HG03571 (cell line): ENCODE data around the gene LMLN.
"Not testable (repeated sequence)": the region's sequence is repeated elsewhere in the genome, so short reads cannot be mapped to it uniquely, and the experiment has no call there.

Experiments used
- ATAC-seq: cut with Tn5 transposase; IDR thresholded peaks from one replicate; pipeline ENCODE4 v1.9.1; 2021; ENCODE audit not compliant: unreplicated experiment

The LMLN gene, protein sequence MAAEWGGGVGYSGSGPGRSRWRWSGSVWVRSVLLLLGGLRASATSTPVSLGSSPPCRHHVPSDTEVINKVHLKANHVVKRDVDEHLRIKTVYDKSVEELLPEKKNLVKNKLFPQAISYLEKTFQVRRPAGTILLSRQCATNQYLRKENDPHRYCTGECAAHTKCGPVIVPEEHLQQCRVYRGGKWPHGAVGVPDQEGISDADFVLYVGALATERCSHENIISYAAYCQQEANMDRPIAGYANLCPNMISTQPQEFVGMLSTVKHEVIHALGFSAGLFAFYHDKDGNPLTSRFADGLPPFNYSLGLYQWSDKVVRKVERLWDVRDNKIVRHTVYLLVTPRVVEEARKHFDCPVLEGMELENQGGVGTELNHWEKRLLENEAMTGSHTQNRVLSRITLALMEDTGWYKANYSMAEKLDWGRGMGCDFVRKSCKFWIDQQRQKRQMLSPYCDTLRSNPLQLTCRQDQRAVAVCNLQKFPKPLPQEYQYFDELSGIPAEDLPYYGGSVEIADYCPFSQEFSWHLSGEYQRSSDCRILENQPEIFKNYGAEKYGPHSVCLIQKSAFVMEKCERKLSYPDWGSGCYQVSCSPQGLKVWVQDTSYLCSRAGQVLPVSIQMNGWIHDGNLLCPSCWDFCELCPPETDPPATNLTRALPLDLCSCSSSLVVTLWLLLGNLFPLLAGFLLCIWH

DNA sequence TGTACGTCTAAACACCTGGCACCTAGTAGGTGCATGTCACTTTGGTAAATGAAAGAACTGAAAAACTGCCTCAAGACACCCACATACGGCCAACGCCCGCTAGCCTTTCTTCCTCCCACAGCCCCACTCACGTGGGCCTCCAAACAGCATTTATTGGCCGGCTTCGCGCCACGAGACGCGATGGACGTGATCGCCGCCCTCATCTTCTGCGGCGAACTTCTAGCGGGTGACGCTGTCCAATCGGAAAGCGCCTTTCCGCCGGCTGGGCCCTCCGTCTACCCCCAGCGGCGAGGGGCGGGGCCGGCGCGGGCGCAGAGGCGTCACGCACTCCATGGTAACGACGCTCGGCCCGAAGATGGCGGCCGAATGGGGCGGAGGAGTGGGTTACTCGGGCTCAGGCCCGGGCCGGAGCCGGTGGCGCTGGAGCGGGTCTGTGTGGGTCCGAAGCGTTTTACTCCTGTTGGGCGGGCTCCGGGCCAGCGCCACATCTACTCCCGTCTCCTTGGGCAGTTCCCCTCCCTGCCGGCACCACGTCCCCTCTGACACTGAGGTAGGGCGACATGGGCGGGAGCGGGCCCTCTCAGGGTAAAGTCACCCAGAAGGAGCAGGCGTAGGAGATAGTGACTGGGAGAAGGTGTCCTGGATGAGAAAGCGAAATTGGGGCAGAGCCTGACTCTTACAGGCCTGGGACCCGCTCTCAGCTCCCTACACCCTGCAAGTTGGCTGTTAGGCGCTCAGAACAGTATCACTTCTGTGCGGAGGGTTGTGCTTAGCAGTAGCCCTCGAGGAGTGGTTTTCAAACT, at the start of gene LMLN:
Gene LMLN, plus strand, starts transcription at position 327 of the 803 bp plus-strand sequence. Its CDS starts 29 bp downstream, at position 356.
- peak; percentile 96 for ATAC-seq

DNA sequence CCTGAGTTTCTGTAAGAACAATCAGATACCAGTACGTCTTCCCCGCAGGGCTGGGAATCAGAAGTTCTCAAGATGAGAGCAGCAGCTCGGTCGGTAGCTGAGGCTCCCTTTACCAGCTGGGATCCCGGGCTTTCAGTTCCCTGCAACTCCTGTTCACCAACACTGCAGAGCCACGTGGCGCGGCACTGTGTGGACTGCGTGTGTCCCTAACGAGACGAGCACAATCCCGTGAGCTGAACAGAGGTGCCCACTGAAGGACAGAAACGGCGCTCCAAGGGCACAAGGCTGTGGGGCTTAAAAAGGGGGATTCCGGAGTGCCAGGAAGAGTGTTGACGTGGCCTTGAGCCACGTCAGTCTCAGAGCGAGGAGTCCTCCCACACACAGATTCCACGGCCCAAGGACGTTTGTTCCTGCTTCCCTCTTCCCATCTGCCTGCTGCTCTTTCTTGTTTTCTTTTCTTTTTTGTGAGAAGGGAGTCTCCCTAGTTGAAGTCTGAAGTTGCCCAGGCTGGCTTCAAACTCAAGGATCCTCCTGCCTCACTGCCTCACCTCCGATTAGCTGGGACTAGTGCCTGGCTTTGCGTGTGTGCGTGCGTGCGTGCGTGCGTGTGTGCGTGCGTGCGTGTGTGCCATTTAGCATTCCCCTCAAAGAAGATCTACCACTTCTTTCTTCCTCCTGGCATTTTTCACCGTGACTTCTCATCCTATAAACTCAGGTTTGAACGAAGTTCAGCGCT, 47.1 kb upstream of the LMLN start:
- no peak for ATAC-seq

DNA sequence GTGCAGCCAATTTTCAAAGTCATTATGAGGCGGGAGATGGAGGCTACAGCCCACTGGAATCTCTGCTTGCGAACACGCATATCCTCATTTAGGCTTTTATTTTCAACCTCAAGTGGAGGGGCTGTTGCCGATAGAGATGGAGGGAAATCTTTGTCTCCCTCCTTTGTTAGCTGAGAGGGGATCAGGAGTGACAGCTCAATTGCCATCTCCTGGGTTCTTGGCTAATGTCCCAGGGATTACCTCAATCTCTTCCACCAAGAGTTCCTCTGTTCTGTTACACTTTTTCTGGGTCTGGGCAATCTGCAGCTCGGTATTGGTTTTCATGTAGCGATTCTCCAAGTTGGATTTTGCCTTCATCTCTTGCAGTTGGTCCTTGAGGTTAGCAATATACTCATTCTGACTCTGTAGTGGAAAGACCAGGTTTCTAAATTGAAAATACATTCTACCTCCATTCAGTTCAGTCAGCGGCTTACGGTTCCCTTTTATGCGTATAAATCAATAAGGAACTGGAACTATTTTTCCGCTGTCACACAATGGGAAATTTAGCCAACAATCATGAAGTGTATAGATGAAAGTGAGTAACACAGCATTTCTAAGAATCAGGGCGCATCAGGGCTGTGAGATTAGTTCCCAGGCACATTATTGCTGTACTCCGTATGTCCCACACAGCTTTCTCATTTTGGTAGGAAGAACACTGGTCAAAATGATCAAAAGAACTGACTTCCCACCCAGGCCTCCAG, 46.2 kb upstream of the LMLN start:
- ATAC-seq: no peak

DNA sequence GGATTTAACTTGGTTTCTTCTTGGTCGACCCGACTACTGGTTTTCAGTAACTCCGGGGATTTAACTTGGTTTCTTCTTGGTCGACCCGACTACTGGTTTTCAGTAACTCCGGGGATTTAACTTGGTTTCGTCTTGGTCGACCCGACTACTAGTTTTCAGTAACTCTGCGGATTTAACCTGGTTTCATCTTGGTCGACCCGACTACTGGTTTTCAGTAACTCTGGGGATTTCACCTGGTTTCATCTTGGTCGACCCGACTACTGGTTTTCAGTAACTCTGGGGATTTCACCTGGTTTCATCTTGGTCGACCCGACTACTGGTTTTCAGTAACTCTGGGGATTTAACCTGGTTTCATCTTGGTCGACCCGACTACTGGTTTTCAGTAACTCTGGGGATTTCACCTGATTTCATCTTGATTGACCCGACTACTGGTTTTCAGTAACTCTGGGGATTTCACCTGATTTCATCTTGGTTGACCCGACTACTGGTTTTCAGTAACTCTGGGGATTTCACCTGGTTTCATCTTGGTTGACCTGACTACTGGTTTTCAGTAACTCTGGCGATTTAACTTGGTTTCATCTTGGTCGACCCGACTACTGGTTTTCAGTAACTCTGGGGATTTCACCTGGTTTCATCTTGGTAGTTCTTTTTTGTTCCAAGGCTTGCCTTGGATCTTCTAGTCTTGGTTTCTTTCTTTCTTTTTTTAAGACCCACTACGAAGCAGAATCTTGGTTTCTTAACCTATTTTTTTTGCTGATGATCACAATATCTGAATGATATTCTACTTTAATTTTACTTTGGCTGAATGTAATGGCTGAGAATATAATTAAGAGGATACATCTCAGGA, 38.4 kb upstream of the LMLN start:
- not testable (repeated sequence) for ATAC-seq

DNA sequence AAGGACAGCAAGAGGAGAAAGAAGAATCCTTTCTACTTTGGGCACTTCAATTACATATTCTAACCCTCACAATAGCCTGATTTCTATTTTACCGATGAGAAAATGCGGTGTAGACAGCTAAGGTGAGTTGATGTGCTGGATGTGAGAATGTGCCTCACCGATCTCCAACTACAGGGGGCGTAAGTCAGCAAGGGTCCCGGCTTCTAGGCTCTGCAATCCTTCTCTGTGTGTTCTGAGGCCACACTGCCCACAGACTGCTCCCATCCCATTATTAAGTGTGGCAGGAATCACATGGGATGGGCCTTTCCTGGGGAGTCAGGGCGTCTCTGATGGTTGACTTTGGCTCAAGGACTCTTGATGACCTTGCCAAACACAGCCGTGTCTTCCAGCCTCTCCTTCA, 33.6 kb upstream of the LMLN start:
- no peak for ATAC-seq

DNA sequence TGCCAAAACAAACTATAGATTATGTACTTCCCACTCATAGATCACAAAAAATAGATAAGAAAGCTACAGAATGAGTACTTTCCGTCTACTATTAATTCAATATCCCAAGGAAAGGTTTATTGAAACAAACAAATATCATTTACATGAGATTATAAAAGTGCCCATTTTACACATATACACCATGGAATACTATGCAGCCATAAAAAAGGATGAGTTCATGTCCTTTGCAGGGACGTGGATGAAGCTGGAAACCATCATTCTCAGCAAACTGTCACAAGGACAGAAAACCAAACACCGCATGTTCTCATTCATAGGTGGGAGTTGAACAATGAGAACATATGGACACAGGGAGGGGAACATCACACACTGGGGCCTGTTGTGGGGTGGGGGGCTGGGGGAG, 32.4 kb upstream of the LMLN start:
- ATAC-seq: not testable (repeated sequence)

DNA sequence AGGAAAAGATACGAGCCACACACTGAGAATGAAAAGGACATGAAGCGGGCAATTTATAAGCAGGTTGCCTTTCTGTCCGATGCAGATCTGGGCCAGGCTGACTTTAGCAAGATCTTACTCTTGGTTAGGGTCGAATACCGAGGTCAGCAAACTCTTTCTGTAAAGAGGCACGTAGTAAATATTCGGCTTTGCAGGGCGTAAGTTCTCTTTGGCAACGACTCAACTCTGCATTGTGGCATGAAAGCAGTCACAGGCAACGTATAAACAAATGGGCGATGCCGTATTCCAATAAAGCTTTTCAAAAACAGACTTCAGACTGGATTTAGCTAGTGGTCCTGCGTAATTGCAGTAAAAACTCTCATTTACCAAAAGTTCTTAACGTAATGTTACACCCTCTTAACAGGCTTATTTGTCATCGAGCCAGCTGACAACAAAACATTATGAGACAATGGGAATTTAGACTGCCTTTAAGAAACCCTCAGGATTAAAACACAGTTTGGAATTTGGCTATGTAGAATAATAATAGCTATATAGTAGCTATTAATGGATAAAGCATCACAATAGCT, 23.1 kb upstream of the LMLN start:
- ATAC-seq: no peak

DNA sequence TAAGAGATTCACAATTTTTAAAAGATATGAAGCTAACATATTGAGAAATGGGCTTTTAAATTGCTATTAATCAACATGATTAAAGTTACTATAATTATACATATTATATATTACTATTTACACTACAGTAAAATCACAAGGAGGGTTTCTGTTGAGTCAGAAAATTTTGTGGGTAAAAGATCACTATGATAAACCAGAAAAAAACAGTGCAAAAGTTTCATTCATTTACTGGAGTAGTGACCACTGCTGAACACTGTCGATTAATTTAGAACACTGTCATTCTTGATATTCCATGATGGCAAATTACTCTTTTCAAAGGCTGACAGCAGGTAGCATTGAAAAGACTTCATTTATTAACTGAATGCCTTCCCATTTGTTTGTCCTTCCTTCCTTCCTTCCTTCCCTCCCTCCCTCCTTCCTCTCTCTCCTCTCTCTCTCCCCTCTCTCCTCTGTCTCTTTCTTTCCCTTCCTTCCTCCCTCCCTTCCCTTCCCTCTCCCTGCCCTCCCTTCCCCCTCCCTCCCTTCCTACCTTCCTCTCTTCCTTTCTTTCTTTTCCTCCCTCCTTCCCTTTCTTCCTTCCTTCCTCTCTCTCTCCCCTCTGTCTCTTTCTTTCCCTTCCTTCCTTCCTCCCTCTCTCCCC, 19.2 kb upstream of the LMLN start:
- no peak for ATAC-seq

DNA sequence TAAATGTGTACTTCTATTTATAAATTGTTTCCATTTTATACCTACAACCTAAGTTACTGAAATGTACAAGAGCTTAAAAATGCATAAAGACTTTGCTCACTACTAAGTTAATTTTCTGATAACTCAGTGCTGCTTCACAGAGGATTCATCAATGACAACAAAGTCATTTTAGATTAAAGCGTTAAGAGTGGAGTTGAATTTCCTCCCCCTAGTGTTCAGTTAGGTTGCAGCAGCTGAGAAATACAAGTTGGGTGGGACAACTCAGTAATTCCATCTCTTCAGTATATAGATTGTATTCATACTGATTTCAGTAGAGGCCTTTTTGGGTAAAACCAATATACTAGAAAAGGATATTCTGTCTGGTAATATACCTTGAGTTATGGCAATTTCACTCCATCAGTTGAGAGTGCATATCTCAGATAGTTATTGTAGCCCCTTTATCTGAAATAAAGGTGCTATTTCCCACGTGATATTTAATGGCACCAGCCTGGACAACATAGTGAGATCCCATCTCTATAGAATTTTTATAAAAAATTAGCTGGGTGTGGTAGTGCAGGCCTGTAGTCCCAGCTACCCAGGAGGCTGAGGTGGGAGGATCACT, 17.0 kb upstream of the LMLN start:
- no peak for ATAC-seq

DNA sequence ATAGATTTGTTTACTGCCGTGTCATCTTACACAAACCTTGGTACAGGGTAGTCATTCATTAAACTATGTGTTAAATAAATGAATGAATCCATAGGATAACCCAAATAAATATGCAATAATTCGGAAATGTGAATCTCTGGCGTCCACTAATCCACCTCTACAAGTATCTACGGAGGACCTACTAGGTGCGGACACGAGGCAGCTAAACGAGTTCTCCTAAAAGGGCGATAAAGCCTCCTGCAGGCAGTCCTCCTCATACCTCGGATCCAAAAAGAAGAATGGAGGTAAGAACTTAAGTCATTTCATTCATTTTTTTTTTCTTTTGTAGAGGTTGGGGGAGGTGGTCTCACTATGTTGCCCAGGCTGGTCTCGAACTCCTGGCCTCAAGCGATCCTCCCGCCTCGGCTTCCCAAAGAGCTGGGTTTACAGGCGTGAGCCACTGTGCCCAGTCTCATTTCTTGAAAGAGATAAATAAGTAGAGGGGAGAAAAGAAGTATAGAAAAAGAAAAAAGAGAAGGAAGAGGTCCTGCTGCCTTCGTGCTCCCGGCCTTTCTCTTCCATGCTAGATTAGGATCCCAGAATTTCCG, 10.7 kb upstream of the LMLN start:
- no peak for ATAC-seq

DNA sequence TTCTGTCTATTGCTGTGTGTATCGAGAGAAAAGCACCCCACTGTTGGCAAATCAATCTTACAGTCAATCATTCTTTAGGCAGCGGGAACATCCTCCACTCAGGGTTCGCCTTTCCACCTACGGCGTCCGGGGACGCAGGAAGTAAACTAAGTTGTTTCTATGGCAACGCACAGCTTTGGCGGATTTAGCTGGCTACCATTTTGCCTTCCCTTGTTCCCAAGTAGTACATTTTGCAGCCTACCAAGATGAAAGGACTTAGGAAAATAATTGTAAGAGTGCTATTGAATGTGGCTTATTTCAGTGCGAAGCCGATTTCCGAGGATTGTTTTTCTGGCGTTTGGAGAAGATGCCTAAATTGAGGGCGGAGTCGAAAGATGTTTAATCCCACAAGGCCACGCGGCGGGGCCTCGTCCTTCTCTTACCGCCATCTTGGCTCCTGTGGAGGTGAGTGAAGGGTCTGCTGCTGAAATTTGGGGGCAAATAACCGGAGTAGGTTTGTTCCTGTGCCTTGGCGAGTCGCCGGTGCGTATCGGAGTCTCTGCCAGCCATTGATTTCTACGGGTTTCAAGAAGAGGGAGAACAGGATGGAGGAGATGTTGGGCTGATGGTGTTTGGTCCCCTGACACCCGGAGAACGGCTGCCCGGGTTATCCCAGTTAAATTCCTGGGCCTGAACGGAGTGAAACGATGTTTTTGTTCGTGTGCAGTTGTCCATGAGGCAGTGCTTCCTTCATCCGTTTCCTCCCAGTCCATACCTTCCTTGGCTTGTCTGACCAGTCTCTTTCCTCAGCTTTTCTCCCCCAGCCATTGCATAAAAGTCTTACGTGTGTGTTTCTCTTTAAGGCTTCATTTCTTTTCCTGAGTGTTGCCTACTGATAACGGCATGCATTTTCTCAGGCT, 10.0 kb upstream of the LMLN start, which contains the start of gene RPL35A:
Gene RPL35A, plus strand, starts transcription at position 413 of the 899 bp plus-strand sequence. CDS start 778 bp downstream, outside the sequence.
- ATAC-seq: peak; percentile 92

DNA sequence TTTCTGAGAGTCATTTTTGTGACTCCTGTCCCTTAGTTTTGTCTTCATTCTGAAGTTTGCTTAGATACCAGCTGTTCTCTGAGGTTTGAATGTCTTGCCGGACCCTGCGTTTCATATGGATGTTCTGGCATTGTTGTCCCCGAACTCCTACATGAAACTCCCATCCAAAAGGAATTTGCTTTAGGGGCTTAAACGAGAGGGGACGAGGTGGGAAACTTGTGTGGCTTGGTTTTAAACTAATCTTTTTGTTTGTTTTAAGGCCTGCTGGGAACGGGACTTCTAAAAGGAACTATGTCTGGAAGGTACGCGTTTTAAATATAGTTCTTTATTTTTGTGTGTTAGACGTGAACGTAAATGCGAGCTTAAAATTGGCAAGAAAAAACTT, 9.3 kb upstream of the LMLN start:
- no peak for ATAC-seq

DNA sequence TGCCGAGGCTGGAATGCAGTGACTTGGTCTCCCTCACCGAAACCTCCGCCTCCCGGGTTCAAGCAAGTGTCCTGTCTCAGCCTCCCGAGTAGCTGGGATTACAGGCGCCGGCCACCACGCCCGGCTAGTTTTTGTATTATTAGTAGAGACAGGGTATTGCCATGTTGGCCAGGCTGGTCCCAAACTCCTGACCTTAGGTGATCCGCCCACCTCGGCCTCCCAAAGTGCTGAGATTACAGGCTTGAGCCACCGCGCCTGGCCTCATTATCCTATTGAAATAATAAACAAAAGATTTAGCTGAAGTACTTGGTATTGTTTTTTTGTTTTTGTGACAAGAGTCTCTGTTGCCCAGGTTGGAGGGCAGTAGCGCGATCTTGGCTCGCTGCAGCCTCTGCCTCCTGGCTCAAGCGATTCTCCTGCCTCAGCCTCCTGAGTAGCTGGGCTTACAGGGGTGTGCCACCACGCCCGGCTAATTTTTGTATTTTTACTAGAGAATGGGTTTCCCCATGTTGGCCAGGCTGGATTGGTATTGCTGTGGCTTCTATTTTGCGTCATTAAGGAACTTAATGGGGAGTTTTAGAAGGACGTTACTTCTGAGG, 8.5 kb upstream of the LMLN start:
- no peak for ATAC-seq

DNA sequence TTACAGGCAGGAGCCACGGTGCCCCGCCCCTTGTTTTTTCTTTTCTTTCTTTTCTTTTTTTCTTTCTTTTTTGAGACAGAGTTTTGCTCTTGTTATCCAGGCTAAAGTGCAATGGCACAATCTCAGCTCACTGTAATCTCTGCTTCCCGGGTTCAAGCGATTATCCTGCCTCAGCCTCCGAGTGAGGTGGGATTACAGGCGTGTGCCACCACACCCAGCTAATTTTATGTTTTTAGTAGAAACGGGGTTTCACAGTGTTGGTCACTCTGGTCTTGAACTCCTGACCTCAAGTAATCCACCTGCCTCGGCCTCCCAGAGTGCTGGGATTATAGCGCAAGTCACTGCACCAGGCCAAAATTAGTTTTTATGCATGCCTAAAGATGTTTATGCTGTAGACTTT, 7.6 kb upstream of the LMLN start:
- ATAC-seq: no peak

DNA sequence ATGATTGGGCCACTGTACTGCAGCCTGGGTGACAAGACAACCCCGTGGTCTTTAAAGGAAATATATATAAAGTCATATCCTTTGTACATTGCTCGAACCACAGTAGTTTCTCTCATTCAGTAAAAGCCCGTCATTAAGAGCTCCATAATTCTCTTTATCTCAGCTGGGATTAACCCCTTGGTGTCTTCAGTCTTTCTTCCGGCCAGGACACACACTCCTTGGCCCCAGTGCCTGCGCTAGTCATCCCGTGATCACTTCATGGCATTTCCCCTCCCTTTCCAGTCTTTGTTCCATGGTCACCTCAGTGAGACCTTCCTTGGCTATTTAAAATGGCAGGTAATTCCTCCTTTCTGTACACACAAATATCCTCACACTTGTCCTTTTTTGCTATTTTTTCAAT, 6.7 kb upstream of the LMLN start:
- no peak for ATAC-seq

DNA sequence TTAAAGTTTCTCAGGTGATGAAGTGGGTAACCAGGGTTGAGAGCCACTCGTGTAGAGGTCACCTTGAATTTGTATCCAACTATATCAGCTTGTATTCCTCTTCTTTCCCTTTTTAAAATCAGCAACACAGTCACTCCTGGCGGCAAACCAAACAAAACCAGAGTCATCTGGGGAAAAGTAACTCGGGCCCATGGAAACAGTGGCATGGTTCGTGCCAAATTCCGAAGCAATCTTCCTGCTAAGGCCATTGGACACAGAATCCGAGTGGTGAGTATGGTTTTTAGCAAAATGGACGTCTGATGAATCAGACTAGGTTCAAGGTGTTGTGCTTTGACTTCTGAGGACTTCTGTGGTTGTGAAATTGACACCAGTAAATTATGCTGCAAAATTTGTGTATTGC, 6.1 kb upstream of the LMLN start:
- no peak for ATAC-seq
